ENCODE data around the gene BTBD9.

DNA sequence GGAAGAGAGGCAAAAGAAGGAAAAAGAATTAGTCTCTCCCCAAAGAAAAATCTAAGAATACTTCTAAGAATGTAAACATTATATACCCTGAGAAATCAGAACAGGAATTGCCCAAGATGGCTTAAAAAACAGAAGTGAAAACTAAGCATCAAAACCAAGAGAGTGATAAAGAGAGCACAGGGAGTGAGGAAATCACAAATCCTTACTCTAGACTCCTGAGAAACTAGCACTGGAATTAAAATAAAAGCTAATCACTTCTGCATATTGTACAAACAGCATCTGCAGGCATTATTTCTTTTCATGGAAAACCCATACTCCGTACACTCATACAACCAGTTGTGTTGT, 285.7 kb downstream of the BTBD9 start:
- TF ChIP-seq POLR2A (IDR thresholded peaks at IDR 0.05) (no peak), EP300 (IDR thresholded peaks at IDR 0.05) (no peak)
